ENCODE results near the gene POLA2. TPM values are rescaled to one million over a fixed set of nuclear protein-coding genes. Genes with fewer than 3 reads are reported as not detected.

Gene POLA2
- total RNA-seq, 1 donor from 2014 or later, result 74.5 TPM

DNA sequence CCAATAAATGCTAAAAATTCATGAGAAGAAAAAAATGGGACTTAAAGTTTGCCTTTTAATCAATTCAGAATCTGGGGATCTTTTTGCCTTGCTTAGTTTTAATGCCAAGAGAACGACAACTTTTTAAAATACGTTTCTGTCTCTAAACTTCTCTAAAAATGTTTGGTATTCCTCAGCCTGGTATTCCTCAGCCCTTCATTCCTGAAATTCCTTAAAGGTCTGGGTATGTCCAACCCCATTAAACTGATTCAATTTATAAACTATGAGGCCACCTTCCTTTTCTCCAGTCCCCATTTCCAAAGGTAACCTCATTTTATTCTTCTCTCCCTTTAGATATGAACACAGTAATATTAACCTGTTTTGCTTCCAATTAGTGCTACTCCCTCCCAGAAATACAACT is 16.6 kb downstream of the POLA2 start:
- H3K27me3 Mint-ChIP-seq (ENCODE audit: low read depth), result no peaks in the 10 kb centered on the region
- peaks cover 73% of the 10 kb centered on the region for H3K36me3 Mint-ChIP-seq (ENCODE audit: low read depth)
- H3K4me3 Mint-ChIP-seq (ENCODE audit: low read depth), result no peak overlapping the region
- no peak for DNase-seq (ENCODE audit: low spot score)
- no peaks in the 10 kb centered on the region for H3K9me3 Mint-ChIP-seq
- intact Hi-C loops (cut with micrococcal nuclease), result no loop called here
- H3K27ac Mint-ChIP-seq, result peak overlapping the region; percentile 22
- H3K4me1 Mint-ChIP-seq (ENCODE audit: low read depth), result peaks cover 15% of the 10 kb centered on the region

DNA sequence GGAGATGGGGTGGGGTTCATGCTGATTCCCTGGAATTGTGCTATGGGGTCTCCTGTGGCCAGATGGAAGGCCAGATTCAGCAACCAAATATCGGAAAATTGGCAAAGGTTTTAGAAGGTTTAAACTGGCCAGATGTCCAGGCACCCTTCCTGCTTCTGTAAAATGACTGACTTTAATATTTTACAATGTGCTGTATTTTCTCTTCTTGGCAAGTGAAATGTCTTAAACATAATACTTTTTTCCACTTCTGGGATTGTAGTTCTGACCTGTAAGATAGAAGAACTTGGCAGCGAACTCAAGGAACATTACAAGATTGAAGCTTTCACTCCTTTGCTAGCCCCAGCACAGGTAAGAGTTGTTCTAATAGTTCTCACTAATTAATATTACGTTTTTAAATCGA is 17.5 kb downstream of the POLA2 start:
- intact Hi-C loops (cut with micrococcal nuclease), result no loop called here
- H3K4me1 Mint-ChIP-seq (ENCODE audit: low read depth), result peaks cover 15% of the 10 kb centered on the region
- peaks cover 74% of the 10 kb centered on the region for H3K36me3 Mint-ChIP-seq (ENCODE audit: low read depth)
- no peaks in the 10 kb centered on the region for H3K27me3 Mint-ChIP-seq (ENCODE audit: low read depth)
- no peak overlapping the region for H3K4me3 Mint-ChIP-seq (ENCODE audit: low read depth)
- H3K9me3 Mint-ChIP-seq, result no peaks in the 10 kb centered on the region
- DNase-seq (ENCODE audit: low spot score), result no peak
- peak overlapping the region; percentile 89 for H3K27ac Mint-ChIP-seq

DNA sequence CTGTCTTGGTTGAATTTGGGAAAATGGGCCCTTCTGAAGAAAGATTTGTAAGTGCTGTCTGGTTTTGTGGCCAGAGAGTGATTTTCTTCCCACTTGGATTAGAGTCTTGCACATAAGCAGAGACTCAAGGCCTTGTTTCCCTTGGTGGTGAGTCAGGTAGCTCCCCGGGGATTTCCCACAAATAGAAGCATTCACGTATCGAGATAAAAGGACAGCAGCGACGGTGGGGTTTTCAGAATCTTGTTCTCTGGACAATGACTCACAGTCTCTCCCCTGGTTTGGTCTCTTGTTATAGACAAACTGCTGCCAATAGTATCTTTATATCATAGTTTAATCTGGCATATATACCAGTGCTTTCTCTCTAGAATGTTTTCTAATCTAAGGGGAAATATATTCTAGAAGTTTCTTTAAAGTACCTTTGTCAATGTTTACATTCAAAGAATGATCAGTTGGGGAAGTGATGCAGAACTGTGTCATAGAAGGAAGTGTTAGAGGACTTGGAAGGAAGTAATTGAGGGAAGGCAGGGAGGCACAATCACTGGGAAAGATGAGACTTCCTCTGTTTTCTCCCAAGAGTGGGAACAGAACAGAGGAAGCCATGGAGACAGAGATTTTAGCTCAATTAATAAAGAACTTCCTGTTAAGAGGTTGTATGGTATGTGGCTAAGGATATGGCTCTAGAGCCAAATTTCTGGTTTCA is 18.1 kb downstream of the POLA2 start:
- Mint-ChIP-seq H3K4me3 (ENCODE audit: low read depth) (no peak overlapping the region), H3K27me3 (ENCODE audit: low read depth) (no peaks in the 10 kb centered on the region), H3K36me3 (ENCODE audit: low read depth) (peaks cover 78% of the 10 kb centered on the region), H3K4me1 (ENCODE audit: low read depth) (peaks cover 15% of the 10 kb centered on the region), H3K9me3 (no peaks in the 10 kb centered on the region), H3K27ac (peak overlapping the region; percentile 89)
- intact Hi-C loops (cut with micrococcal nuclease), result no loop called here
- DNase-seq (ENCODE audit: low spot score), result no peak

DNA sequence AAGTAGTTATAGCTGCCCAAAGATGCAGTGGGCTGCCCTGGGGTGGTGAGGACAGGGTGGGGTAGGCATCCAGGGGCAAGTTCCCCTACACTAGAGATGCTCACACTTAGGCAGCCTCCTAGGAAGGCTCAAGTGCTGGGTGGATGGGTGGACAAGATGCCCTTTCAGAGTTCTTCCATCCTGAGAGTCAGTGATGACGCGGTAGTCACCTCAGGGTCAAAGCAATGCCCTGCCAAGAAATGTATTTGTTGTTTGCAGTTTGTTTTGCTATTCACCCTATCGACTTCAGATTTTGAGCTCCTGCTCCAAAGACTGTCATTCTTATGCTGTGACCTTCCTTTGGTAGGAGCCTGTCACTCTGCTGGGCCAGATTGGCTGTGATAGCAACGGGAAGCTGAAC is 18.9 kb downstream of the POLA2 start:
- peaks cover 78% of the 10 kb centered on the region for H3K36me3 Mint-ChIP-seq (ENCODE audit: low read depth)

DNA sequence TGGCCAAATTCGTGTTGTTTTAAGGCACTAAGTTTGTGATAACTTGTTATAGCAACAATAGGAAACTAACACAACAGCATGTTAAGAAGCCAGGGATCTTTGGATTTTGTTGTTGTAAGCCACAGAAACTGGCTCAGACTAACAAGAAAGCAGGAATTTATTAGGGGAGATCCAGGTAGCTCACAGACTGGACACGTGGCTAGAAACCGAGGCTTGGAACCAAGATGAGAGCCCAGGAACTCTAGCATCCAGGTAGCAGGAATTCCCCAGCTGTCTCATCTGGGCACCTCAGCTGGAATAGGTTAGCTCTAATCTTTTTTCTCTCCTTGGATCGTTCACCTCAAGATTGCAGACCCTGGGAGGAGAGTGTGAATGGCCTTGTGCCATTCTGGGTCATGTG is 24.9 kb downstream of the POLA2 start:
- Mint-ChIP-seq H3K4me3 (ENCODE audit: low read depth) (no peak overlapping the region), H3K4me1 (ENCODE audit: low read depth) (no peaks in the 10 kb centered on the region), H3K27me3 (ENCODE audit: low read depth) (no peaks in the 10 kb centered on the region), H3K27ac (no peak overlapping the region), H3K9me3 (no peaks in the 10 kb centered on the region), H3K36me3 (ENCODE audit: low read depth) (peaks cover 70% of the 10 kb centered on the region)
- DNase-seq (ENCODE audit: low spot score), result no peak
- intact Hi-C loops (cut with micrococcal nuclease), result no loop called here

More for the DNA sequence above, 18.9 kb downstream of the POLA2 start:
- no peak for DNase-seq (ENCODE audit: low spot score)
- Mint-ChIP-seq H3K27me3 (ENCODE audit: low read depth) (no peaks in the 10 kb centered on the region), H3K4me3 (ENCODE audit: low read depth) (no peak overlapping the region), H3K9me3 (no peaks in the 10 kb centered on the region), H3K27ac (no peak overlapping the region), H3K4me1 (ENCODE audit: low read depth) (peaks cover 15% of the 10 kb centered on the region)
- intact Hi-C loops (cut with micrococcal nuclease), result no loop called here

DNA sequence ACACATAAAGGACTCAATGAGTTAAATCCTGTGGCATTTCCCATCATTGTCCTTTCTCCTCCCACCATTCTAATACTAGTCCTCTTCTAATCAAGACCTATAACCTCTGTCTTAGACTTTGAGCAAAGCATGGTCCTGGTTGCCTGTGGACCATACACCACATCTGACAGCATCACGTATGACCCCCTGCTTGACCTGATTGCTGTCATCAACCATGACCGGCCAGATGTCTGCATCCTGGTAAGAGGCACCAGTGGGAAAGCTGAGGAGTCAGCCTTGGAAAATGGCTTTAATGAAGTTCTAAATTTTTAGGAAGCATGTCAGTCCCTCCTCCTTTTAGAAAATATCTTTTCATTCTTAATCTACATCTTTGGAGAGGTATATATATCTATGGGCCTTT is 25.8 kb downstream of the POLA2 start:
- H3K9me3 Mint-ChIP-seq, result no peaks in the 10 kb centered on the region
- H3K27me3 Mint-ChIP-seq (ENCODE audit: low read depth), result no peaks in the 10 kb centered on the region
- H3K27ac Mint-ChIP-seq, result no peak overlapping the region
- DNase-seq (ENCODE audit: low spot score), result no peak
- intact Hi-C loops (cut with micrococcal nuclease), result no loop called here
- no peaks in the 10 kb centered on the region for H3K4me1 Mint-ChIP-seq (ENCODE audit: low read depth)
- H3K4me3 Mint-ChIP-seq (ENCODE audit: low read depth), result no peak overlapping the region
- peaks cover 68% of the 10 kb centered on the region for H3K36me3 Mint-ChIP-seq (ENCODE audit: low read depth)

DNA sequence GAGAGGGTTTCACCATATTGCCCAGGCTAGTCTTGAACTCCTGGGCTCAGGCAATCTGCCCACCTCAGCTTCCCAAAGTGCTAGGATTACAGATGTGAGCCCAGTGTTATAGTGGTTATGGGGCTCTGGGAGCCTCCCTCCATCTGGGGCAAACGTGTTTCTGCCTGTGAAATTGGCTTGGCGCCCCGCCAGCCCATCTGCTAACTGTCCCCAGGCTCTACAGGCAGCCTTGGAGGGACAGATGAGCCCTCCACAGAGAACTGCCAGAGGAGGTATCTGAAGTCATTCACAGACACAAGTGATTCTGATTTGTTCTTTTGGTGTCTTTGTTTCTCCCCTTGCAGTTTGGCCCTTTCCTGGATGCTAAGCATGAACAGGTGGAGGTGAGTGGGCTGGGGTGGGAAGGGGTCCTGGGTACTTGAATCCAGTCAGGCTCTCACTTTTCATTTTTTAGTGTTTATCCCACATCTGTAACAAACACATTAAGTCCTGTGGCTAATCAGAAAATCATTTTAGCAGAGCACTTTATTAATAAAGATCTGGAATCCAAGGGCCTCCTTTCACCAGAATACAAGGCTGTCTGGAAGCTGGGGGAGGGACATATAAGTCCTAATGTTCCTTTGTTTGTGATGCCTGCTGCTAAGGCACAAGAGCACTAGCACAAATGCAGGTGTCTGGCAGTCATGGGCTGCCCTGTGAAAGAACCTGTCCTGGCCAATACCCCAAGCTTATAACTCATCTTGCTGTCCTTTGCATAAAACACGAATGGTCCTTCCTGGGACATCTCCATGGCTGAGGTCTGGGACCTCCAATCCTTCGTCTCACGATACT is 27.2 kb downstream of the POLA2 start:
- intact Hi-C loops (cut with micrococcal nuclease), result no loop called here
- Mint-ChIP-seq H3K4me3 (ENCODE audit: low read depth) (no peak overlapping the region), H3K9me3 (no peaks in the 10 kb centered on the region), H3K36me3 (ENCODE audit: low read depth) (peaks cover 74% of the 10 kb centered on the region), H3K4me1 (ENCODE audit: low read depth) (no peaks in the 10 kb centered on the region), H3K27me3 (ENCODE audit: low read depth) (no peaks in the 10 kb centered on the region), H3K27ac (no peak overlapping the region)
- DNase-seq (ENCODE audit: low spot score), result no peak

DNA sequence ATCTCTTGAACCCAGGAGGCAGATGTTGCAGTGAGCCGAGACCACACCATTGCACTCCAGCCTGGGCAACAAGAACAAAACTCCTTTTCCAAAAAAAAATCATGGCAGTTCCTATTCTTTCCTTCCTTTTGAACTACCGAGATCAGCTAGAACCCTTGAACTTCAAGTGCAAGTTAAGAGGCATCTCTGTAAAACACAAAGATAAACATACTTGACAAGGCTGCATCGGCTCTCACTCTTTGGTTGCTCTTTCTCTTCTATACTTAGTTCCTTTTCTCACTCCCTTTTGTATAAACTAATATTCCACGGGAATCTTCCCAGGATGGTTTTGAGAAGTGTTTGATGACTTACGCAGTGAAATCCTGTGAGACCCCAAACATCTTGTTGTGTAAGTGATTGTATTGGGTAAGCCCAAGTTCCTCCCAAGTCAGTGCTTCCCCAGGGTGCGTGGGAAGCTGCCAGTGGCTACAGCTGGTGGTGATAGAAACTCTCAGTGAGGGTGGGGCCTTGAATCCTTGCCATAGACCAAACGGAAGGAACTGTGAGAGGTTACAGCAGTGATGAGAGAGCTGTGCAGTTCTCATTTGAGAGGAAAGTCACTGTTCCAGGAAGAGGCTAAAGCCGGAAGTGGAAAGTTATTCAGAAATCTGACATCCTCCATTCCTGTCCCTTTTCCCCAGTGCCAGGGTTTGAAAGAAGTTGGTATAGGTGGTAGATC is 28.8 kb downstream of the POLA2 start:
- Mint-ChIP-seq H3K27ac (no peak overlapping the region), H3K36me3 (ENCODE audit: low read depth) (peaks cover 81% of the 10 kb centered on the region), H3K9me3 (no peaks in the 10 kb centered on the region), H3K4me1 (ENCODE audit: low read depth) (no peaks in the 10 kb centered on the region), H3K27me3 (ENCODE audit: low read depth) (no peaks in the 10 kb centered on the region), H3K4me3 (ENCODE audit: low read depth) (no peak overlapping the region)
- intact Hi-C loops (cut with micrococcal nuclease), result no loop called here
- no peak for DNase-seq (ENCODE audit: low spot score)

DNA sequence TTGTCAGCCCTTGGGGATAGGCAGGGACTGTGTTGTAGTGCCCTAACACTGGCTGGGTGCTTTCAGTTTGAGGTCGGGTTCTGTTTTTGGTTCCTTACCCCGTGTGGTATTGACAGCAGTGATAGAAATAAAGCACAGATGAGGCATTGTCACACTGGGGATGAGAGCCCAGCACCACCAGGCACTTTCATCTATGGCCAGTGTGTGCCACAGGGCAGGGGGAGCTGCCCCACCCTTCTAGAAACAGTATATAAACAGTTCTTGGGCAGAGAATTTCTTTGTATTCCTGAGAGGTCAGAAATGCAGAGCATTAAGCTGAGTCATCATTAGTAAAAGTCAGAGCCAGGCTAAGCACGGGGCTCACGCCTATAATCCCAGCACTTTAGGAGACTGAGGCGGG is 29.9 kb downstream of the POLA2 start:
- intact Hi-C loops (cut with micrococcal nuclease), result no loop called here
- Mint-ChIP-seq H3K36me3 (ENCODE audit: low read depth) (peaks cover 82% of the 10 kb centered on the region), H3K4me3 (ENCODE audit: low read depth) (no peak overlapping the region), H3K27me3 (ENCODE audit: low read depth) (no peaks in the 10 kb centered on the region), H3K4me1 (ENCODE audit: low read depth) (no peaks in the 10 kb centered on the region), H3K27ac (no peak overlapping the region), H3K9me3 (no peaks in the 10 kb centered on the region)
- DNase-seq (ENCODE audit: low spot score), result no peak

DNA sequence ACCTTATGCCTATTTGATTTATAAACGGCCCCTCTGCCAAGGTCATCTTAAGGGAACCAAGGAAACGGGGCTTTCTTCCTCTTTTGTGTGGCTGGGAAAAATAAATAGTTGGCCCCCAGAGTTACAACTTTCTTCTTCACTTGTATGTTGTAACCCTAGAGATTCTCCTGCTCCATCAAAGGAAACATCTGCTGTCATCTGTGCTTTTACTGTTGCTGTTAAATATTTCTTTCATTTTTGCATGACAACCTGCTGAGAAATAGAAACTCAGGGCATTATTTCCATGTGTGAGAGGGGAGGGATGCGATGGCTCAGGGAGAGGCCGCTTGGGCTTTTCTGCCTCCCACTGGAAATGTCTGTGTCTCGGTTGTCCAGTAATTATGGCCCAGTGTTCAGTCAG is 31.1 kb downstream of the POLA2 start:
- intact Hi-C loops (cut with micrococcal nuclease), result no loop called here
- H3K4me3 Mint-ChIP-seq (ENCODE audit: low read depth), result no peak overlapping the region
- no peak overlapping the region for H3K27ac Mint-ChIP-seq
- no peaks in the 10 kb centered on the region for H3K9me3 Mint-ChIP-seq
- H3K27me3 Mint-ChIP-seq (ENCODE audit: low read depth), result no peaks in the 10 kb centered on the region
- DNase-seq (ENCODE audit: low spot score), result no peak
- no peaks in the 10 kb centered on the region for H3K4me1 Mint-ChIP-seq (ENCODE audit: low read depth)
- peaks cover 80% of the 10 kb centered on the region for H3K36me3 Mint-ChIP-seq (ENCODE audit: low read depth)

DNA sequence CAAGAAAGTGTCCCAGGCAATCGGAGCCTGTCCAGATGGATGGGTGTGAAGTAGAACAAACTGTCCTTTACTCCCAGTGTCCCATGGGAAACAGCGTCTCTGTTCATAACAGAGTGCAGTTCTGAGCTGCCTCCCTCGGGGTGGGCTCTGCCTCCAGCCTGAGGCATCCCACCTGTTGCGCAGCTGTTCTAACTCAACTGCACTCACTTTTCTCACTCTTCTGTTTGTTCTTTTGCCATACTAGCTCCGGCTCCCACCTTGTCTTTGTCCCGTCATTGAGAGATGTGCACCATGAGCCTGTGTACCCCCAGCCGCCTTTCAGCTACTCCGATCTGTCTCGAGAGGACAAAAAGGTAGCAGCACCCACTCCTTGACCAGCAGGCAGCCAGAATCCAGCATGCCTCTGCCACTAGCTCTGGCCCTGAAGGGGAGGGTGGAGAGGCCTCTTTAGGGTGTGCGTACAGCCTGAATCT is 32.2 kb downstream of the POLA2 start:
- H3K9me3 Mint-ChIP-seq, result no peaks in the 10 kb centered on the region
- H3K4me3 Mint-ChIP-seq (ENCODE audit: low read depth), result no peak overlapping the region
- H3K27ac Mint-ChIP-seq, result no peak overlapping the region
- DNase-seq (ENCODE audit: low spot score), result no peak
- no peaks in the 10 kb centered on the region for H3K4me1 Mint-ChIP-seq (ENCODE audit: low read depth)
- peaks cover 77% of the 10 kb centered on the region for H3K36me3 Mint-ChIP-seq (ENCODE audit: low read depth)
- intact Hi-C loops (cut with micrococcal nuclease), result no loop called here
- no peaks in the 10 kb centered on the region for H3K27me3 Mint-ChIP-seq (ENCODE audit: low read depth)

DNA sequence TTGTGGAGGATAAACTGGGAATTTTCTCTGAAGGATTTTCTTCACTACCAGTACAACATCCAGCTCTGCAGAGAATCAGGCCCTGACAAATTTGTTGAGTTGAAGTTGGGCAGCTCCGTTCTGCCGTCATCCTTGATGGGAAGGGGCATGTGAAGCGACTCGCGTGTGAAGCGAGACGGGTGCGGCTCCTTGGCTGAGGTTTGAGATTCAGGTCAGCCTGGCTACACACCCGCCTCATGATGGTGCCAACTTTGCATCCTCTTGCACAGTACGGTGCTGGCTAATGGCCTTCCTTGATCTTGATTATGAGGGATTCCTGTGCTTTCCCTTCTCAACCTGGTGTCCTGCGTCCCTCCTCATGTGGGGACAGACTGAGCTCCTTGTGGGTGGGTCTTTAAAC is 33.2 kb downstream of the POLA2 start:
- Mint-ChIP-seq H3K4me1 (ENCODE audit: low read depth) (no peaks in the 10 kb centered on the region), H3K27ac (no peak overlapping the region), H3K27me3 (ENCODE audit: low read depth) (no peaks in the 10 kb centered on the region), H3K4me3 (ENCODE audit: low read depth) (no peak overlapping the region), H3K36me3 (ENCODE audit: low read depth) (peaks cover 68% of the 10 kb centered on the region), H3K9me3 (no peaks in the 10 kb centered on the region)
- DNase-seq (ENCODE audit: low spot score), result no peak
- intact Hi-C loops (cut with micrococcal nuclease), result no loop called here

All from activated T-helper 2 cell treated with anti-CD3 and anti-CD28 coated beads, Interferon-gamma antibody, Interleukin-2, Interleukin-4, amounts not matched to agents 10 μg/mL and 5 μg/mL and 100 μg/mL, durations not matched to agents 14 hours and 24 hours and 36 hours (primary cell).